ENCODE data around the gene AUTS2. TPM values are rescaled to one million over a fixed set of nuclear protein-coding genes. Genes with fewer than 3 reads are reported as not detected.

The AUTS2 gene
- total RNA-seq, 1 experiment from 2014 or later, result 13.9 TPM

DNA sequence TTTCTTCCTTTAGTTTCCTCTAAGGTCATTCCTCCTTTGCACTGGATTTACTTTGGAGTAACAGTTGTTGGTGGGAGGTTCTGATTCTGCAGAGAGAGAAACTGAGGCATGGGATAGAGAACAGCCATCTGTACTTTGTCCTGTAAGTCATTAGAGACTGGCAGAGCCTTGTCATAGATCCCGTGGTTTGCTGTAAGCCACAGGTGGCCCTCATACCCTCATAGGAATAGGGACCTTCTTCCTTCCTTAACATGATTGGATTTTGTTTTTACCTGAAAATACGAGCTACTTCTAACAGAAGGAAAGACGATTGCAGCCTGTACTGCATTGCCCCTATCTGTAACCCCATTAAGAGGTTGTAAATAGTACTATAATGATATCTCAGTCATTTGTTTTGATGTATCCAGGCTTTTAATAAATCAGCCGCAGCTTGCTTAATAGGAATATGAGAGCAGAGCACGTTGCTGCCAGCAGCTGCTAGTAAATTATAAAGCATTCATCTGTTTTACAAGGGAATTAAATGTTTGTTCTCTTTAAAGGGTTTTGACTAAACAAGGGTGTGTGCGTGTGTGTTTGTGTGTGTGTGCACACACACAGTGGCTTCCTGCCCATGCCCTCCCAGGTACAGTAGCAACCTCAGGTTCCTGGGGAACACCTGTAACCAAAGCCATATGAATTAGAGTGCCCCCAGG, 249.8 kb downstream of the AUTS2 start:
- DNase-seq (ENCODE audit: low read depth), result no peak

DNA sequence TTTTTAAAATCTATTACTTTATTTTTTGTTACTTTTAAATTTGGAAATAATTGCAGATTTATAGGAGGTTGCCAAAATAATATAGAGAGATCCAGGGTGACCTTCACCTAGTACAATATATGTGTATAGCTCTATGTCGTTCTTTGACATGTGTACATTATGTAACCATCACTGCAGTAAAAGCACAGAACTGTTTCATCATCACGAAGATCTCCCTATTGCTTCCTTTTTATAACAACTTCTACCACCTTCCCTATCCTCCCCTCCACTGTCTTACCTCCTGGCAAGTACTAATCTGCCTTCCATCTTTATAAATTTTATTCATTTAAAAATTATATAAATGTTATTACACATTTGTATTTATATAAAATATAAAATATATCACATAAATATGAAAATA, 251.0 kb downstream of the AUTS2 start:
- DNase-seq (ENCODE audit: low read depth), result no peak

DNA sequence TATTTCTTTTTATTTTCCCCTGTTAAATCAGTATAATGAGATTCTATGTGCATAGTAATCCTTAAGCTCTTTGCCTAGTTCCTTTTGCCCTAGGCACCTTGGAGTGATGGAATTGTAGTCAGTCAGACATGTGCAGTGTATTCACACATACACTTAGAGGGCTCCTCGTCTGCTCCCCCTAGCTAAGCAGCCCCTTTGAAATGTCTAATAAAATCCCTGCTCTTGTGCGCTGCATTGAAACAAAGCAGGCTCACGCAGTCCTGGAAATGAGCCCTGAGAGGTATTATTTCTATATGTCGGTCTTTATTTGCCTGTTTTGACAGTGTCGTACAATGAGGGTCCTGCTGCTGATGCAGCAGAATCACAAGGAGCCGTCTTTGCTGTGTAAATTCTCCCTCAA, 258.7 kb downstream of the AUTS2 start:
- no peak for DNase-seq (ENCODE audit: low read depth)

DNA sequence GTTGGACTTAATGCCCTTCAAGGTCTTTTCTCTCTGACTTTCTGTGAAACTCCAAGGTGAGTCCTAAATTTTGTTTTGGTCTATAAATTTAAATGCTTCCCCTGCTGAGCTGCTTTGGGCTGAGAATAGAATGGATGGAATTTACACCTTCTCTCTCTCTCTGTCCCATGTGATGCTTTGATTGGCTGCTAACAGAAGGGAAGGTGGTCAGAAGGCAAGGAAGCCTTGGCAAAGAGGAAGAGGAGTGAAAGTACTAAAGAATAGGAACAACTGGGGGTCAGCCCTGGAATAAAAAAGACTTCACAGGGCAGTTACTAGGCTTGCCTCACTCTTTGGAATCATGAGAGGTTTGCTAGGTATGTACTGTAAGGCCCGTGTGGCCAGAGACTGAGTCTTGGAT, 260.2 kb downstream of the AUTS2 start:
- no peak for DNase-seq (ENCODE audit: low read depth)

DNA sequence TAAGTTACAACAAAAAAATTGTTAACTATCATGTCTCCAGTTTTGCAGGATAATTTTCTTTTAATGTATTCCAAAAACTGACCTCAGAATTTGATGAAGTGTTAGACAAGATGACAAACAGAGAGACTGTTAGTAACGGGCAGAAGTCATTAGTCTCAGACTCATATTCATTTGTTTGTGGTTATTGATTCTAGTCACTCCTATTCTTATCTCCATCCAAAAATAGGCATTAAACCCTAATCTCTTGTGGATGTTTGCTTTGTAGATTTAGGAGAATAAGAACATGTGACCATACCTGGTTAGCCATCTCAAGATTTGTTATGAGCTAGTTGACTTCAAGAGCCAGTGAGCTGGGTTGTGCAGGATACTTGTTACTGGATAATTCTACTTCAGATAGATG, 261.1 kb downstream of the AUTS2 start:
- no peak for DNase-seq (ENCODE audit: low read depth)

DNA sequence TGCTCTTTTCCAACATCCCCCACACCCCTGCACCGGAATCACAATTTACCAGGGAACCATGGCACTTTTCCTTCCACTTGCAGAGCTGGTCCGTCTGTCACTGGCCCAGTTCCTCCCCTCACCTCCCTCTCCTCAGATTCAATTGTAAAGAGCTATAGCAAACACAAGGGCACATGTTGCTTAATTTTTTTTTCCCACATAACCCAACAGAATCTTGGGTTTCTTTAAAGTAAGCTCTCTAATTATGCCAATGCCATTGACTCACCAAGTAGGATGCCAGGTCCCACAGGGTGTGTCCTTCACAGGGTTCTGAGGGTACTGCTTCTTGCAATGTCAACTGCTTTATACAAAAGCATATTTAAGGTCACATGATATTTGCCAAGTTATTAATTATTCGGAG, 262.2 kb downstream of the AUTS2 start:
- peak; percentile 23 for DNase-seq (ENCODE audit: low read depth)

DNA sequence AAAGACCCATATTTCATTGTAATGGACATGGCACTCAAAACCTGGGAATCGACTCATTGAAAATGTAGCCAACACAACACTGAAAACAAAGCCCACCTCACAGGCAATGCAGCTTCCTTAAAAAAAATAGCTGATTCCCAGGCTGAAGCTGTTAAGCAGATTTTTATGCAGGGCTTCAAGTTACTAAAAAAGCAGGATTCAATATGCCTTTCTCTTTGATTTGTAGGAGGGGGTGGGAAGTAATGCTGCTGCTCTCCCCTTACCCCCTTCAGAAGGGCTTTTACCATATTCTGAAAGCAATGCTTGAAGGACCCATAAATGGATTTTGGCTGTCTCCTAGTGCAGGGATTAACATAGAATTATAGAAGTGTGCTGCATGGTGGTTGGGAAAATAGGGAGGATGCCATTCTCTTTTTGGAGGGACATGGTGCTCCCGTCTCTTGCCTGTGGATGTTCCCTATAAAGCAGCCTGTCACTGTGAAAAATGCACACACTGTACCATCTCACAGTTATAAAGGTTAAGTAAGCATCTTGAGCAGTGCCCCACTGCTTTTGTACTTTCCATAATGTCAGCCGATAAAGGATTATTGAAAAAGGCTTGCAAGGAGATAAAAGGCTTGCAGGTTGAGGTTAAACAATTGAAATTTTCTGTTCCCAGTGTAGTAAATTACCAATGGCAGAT, 262.8 kb downstream of the AUTS2 start:
- DNase-seq (ENCODE audit: low read depth), result no peak

DNA sequence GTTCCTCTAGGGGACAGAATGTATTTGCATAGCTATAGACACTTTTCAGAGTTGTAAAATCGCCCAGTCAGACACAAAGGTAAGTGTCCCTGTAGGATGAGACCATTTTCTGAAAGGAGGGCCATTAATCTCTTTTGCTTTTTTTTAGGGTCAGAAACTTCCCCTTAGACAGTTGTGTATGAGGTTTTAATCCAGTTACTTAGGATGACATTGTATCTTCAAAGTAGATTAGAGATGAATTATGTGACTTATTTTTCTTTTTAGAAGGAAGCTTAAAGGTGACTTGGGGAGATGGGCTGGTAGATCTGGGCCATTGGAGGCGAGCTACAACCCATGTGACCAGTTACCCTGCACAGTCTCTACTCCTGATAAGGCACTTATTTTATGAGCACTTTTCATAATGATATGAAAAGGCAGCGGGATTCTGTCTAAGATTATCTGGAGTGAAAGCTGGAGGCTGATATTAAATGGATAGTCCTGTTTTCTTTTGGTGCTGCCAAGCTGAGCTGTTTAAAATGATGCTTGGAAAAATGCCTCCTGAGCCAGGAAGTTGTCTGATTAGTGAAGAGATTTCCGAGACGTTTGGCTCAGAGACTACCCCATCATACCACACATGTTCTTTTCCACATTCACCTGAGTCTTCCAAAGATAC, 264.3 kb downstream of the AUTS2 start:
- DNase-seq (ENCODE audit: low read depth), result no peak

DNA sequence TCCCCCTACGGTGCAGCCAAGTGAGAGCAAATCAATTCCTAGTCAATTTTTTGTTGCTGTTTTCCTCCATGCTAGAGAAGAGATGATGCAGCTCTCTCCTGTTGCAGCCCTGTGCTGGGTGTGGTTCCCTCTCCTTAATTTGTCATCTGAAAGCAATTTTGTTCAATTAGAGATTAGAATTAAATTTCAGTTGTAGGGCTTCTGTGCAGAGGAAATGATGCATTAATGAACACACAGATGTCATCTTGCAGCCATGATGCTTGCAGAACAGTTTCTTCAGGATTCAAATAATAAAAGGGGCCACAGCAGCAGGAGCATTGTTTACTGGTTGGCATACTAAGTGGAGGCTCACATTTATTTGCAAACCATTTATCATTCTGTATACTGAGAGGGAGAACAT, 266.0 kb downstream of the AUTS2 start:
- DNase-seq (ENCODE audit: low read depth), result no peak

DNA sequence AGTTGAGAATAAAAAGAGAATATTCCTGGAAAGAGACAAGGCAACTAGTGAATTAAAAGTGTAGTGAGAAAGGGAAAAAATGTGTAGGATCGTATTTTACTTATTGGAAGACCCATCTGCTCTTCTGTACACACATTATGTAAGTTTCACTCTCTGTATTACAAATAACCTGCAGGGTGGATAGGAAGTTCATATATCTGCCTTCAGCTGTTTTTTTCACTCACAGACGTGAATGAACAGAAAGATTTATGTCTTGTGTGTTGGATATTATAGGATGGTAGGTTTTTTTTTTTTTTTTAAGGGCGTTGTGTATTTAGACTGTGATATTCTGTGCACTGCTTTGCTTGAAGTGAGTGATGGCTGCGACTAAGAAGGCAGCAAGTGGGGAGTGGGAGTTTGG, 266.5 kb downstream of the AUTS2 start:
- DNase-seq (ENCODE audit: low read depth), result no peak

DNA sequence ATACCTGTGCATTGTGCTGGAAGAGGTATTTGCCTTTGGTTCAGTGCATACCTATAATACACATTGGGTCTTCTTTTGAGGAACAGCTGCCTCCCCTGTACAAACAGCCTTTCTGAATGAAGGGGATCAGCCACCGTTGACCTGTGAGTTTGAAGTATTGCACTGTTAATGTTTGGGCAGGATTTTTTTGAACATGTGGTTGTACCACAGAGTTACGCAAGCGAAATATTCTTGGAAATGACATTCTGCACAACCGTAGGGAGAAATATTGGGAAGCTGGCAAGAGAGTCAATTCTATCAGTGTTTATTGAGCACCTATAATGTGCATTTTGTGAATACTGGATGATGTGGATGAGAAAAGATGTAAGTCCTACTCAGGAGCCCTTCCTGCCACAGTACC, 270.6 kb downstream of the AUTS2 start:
- no peak for DNase-seq (ENCODE audit: low read depth)

DNA sequence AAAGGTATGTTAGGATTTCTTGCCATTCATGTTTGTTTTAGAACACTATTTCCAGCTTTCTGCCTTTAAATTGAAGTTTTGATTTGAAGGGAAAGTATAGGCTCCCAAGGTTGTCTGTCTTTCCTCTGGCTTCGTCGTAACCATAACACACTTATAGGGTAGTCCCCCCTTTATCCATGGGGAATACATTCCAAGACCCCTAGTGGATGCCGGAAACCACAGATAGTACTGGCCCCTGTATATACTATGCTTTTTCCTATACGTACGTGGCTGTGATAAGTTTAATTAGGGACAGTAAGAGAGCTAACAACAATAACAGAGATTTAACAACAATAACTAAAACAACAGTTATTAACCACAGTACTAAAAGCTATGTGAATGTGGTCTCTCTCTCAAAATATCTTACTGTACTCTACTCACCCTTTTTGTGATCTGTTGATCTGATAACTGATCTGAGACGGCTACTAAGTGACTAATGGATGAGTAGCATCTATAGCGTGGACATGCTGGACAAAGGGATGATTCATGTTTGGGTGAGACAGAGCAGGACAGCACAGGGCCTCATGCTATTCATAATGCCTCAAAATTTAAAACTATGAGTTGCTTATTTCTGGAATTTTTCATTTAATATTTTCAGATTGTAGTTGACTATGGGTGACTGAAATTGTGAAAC, 273.1 kb downstream of the AUTS2 start:
- DNase-seq (ENCODE audit: low read depth), result peak; percentile 89

DNA sequence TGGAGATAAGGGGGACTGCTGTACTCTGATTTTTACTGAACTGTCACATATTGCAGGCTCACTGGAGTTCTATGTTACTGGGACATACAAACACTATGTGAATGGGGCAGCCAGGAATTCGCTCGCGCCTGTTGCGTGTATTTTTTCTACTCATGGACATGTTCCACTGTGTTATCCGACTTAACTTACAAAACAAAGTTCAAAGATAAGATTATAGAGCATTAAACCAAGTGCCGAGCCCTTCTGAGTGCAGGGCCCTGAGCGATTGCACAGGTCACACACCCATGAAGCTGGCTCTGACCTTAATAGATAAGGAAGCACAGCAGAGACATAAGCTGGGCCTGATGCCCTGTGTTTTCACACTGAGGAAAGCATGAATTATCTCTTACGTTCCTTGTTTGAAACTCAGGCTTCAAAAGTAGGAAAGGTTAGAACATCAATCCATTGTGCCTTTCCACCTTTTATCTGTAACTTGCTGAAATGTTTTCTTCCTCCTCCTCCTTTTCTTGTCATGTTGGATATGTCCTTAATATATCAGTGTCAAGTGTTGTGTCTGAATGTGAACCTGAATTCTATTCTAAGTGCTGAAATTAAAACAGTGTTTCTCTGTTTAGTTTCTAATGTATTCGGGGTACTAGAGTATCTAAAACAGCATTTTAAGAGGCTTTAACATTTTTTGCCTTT, 273.8 kb downstream of the AUTS2 start:
- peak; percentile 44 for DNase-seq (ENCODE audit: low read depth)

DNA sequence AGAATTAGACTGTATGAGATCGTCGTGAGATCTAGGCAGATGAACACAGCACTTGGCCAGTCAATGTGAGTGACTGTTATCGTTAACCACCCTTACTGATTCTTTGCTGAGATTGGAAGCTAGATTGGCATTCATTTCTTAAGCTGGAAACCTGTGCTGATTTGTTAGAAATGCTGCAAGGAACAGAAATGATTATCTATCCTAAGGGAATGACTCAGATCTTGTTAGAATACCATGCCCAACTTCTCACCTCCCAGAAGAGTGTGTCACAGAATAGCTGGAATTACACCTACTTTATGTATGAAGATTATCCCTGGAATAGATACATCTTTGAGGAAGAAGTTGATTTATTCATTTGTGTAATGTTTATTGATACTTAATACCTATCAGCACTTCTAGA, 275.2 kb downstream of the AUTS2 start:
- peak; percentile 15 for DNase-seq (ENCODE audit: low read depth)

DNA sequence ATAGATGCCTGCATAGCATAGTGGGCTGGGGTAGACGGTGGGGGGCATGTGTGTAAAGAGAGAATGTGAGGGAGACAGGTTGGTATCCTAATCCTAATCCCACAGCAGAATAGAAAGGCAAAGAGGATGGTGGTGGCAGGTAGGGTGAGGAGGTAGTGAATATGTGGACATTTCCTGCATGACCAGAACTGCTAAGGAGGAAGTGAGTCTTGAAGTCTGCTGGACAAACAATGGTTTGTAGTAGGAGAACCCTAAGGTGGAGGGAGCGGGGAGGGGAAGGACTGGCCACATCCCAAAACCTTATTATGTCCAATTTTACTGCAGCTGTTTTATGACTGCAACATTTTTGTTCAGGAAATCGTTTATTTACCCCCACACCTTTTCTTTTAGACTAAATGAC, 279.7 kb downstream of the AUTS2 start:
- no peak for DNase-seq (ENCODE audit: low read depth)

DNA sequence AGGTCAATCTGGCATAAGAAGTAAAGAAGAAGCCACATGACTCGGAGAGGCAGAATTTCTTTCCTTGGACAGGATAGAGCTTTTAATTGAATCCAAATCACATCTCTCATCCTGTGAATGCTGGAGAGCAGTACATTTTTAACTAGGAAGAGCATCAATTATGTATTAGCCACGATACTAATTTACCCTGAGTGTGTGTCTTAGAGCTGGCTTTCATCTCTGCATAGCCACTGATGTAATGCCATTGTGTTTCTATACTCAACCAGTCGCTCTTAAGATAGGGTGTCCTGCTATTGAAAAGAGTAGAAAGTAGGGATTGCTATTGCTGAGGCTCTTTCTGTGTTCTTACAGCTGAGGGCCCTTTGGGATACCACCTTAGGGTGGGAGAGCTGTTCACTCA, 280.3 kb downstream of the AUTS2 start:
- DNase-seq (ENCODE audit: low read depth), result no peak

DNA sequence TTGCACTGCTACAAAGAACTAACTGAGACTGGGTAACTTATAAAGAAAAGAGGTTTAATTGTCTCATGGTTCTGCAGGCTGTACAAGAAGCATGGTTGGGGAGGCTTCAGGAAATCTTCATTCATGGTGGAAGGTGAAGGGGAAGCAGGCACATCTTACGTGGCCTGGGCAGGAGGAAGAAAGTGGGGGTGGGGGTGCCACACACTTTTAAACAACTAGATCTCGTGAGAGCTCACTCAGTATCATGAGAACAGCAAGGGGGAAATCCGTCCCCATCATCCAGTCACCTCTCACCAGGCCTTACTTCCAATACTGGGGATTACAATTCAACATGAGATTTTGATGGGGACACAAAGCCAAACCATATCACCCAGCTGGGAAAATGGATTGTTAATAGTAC, 281.7 kb downstream of the AUTS2 start:
- DNase-seq (ENCODE audit: low read depth), result no peak

DNA sequence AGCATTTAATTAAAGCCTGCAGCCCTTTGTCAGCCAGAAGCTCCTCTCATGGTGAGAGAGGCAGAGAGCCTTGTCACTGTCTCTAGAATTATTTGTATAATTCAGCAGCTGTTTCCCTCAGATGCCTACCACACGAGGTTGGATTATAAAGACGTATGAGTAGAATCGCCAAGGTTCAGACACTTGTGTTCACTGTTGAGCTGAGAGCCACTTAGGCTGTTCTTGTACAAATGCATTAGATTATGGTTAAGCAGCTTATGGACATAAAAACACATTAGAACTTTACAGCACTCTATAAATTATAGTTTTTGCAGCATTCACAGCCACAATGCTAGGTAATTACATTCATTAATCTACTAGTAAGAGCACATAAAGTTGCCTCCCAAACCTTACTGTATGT, 282.6 kb downstream of the AUTS2 start:
- DNase-seq (ENCODE audit: low read depth), result no peak

DNA sequence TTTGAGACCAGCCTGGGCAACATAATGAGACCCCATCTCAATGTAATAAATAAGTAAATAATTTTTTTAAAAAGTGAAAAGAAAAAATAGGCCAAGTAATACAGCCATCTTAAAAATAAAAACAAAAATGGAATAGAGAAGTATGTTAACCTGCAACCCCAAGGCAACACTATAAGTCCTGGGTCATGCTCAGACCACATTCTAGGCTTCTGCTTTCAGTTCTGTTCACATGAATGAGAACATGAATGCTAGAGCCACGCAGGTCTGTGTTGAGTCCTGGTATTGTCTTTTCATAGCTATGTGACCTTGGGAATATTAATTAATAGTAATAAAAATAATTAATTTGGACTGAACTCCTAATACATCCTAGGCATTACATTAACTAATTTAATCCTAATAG, 284.0 kb downstream of the AUTS2 start:
- DNase-seq (ENCODE audit: low read depth), result no peak

DNA sequence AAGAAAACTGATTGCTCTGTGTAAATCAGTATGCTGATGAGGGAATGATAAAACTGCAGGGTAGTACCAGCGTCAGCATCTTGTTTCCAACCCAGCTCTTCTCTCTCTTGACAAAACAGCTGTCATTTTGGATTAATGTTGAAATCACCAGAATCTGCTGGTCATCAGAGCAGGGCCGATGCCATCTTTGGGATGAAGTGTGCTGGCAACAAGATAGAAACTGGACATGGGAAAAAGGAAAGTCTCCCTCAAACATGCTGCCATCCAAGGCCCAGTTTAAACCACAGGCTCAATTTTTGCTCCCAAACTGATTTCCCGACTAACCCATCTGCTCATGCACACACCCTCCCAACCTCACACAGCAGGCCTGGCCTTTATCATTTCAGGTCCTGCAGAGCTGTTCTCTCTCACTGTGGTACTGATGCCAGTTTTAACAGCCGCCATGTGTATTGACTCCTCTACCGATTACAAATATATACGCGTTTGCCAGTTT, 285.2 kb downstream of the AUTS2 start:
- DNase-seq (ENCODE audit: low read depth), result no peak

DNA sequence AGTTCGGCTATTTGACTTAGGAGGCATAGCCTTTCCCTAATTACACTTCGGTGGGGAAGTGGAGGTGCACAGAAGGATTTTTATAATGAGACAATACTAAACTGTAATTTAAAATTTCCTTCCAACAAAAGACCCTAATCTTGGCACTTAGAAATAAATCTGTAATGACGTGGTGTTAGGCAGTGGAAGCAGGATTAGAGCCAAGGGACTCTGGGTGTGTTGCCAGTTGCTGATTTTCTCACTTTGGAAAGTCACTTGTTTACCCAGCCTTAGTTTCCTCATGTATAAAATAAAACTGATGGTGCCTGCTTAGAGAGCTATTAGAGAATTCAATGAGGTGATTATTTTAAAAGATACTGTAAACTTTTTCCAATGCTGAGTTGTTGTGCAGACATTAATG, 287.2 kb downstream of the AUTS2 start:
- no peak for DNase-seq (ENCODE audit: low read depth)
